ENCODE data around the gene GRID2. TPM values are rescaled to one million over a fixed set of nuclear protein-coding genes. Genes with fewer than 3 reads are reported as not detected.
A peak's percentile ranks its signal among the peaks of the same experiment; 100 is the strongest.

The GRID2 gene
- total and polyA plus RNA-seq, 10 of the 15 experiments (the other 5 are each of a cell fraction or from before 2014, with no cell fraction given), result not detected

GRCh38 chr4:93030670-93031069 is 726.9 kb downstream of the GRID2 start (continued):
- TF ChIP-seq FOS (IDR thresholded peaks at IDR 0.05; ENCODE audit: borderline replicate concordance, extremely low read depth, insufficient read length) (no peak), JUNB (IDR thresholded peaks at IDR 0.05) (peak; percentile 73), CTCF (IDR thresholded peaks at IDR 0.05 in 2 of 3, conservative IDR thresholded peaks at IDR 0.05 in 1 of 3; ENCODE audit: control insufficient read depth in 2 of 3, extremely low read depth in 1 of 3, insufficient read depth in 1 of 3, low read depth in 3 of 3, low read length in 3 of 3) (no peak)
- TF ChIP-seq, protein P1, sequence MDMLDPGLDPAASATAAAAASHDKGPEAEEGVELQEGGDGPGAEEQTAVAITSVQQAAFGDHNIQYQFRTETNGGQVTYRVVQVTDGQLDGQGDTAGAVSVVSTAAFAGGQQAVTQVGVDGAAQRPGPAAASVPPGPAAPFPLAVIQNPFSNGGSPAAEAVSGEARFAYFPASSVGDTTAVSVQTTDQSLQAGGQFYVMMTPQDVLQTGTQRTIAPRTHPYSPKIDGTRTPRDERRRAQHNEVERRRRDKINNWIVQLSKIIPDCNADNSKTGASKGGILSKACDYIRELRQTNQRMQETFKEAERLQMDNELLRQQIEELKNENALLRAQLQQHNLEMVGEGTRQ (IDR thresholded peaks at IDR 0.05; ENCODE audit: borderline replicate concordance, low read depth, low read length), result no peak

DNA sequence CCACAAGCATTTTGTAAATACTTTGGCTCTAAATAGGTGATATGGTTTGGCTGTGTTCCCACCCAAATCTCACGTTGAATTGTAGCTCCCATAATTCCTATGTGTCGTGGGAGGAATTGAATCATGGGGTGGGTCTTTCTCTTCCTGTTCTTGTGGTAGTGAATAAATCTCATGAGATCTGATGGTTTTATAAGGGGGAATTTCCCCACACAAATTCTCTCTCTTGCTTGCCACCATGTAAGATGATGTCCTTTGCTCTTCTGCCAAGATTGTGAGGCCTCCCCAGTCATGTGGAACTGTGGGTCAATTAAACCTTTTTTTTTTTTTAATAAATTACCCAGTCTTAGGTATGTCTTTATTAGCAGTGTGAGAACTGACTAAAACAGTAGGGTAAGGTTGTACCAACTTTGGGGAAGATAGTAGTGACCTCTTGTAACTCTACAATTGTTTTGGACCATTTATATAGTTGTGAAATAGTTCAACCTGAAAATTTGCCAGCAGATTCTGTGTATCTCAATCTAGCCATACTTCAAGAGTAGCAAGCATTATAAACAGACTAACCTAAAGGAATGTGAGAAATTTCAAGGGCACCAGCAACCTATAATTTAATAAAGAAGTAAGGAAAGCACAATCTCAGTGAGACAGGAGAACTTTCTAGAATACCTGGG is 727.8 kb downstream of the GRID2 start:
- H2AFZ ChIP-seq (ENCODE audit: control insufficient read depth, low read depth, low read length), result no peak overlapping the region
- no peaks in the 10 kb centered on the region for H3K27me3 ChIP-seq (replicated peaks in 1 of 2; ENCODE audit: control insufficient read depth in 2 of 2, insufficient read depth in 2 of 2, low read length in 1 of 2)
- H3K9ac ChIP-seq (ENCODE audit: control insufficient read depth, insufficient read depth, low read length), result no peak overlapping the region
- ChIA-PET POLR2A (no interaction called here), SMC1A (ENCODE audit: uncharacterized antibody, unreplicated experiment) (no interaction called here), RAD21 (ENCODE audit: unreplicated experiment) (no interaction called here), CTCF (no interaction called here)
- ATAC-seq, result peak; percentile 53
- no peak overlapping the region for H3K4me3 ChIP-seq
- TF ChIP-seq ZNF384 (IDR thresholded peaks at IDR 0.05; ENCODE audit: borderline replicate concordance, low read depth, low read length), result 0 out of 2 replicates have a peak, but pooled peaks have one; percentile 19
- no peak for TF ChIP-seq NFYB (IDR thresholded peaks at IDR 0.05; ENCODE audit: insufficient read depth, low read depth, low read length)
- TF ChIP-seq ZBED1 (IDR thresholded peaks at IDR 0.05; ENCODE audit: borderline replicate concordance), result no peak
- no peak for TF ChIP-seq TCF3 (IDR thresholded peaks at IDR 0.05; ENCODE audit: borderline replicate concordance, insufficient read depth, low read depth, low read length)
- no peak for TF ChIP-seq CTCF (IDR thresholded peaks at IDR 0.05 in 2 of 3, conservative IDR thresholded peaks at IDR 0.05 in 1 of 3; ENCODE audit: control insufficient read depth in 2 of 3, extremely low read depth in 1 of 3, insufficient read depth in 1 of 3, low read depth in 3 of 3, low read length in 3 of 3)
- H3K27ac ChIP-seq (ENCODE audit: control insufficient read depth, insufficient read depth), result no peak overlapping the region
- H3K4me2 ChIP-seq (ENCODE audit: control insufficient read depth, insufficient read depth), result no peak overlapping the region
- in situ Hi-C loops (cut with MboI) (no loop called here), intact Hi-C loops (cut with micrococcal nuclease; ENCODE audit: unreplicated experiment) (no loop called here)
- no peaks in the 10 kb centered on the region for H3K36me3 ChIP-seq (ENCODE audit: control insufficient read depth in 2 of 2, insufficient read depth in 2 of 2, low read length in 1 of 2)
- no peaks in the 10 kb centered on the region; the same call in 2 of the 3 replicates for H3K9me3 ChIP-seq (replicated peaks; ENCODE audit: control insufficient read depth, insufficient read depth, low read length)
- no peak for DNase-seq (ENCODE audit: low read depth, low spot score)
- WGBS (ENCODE audit: insufficient coverage, insufficient replicate concordance, low lambda C conversion rate, missing lambda C conversion rate), result 21% methylated on average over 2 of the region's 2 CpGs
- no peaks in the 10 kb centered on the region for H3K79me2 ChIP-seq (ENCODE audit: control insufficient read depth, insufficient read depth, low read length)
- no TSS peak for BruUV-seq (replicated peaks)
- H3K4me1 ChIP-seq (ENCODE audit: control insufficient read depth, insufficient read depth, low read length), result no peaks in the 10 kb centered on the region; the same call in 1 of the 2 replicates
- no peaks in the 10 kb centered on the region for H4K20me1 ChIP-seq (ENCODE audit: control insufficient read depth, insufficient read depth)
- no peak for FAIRE-seq

All from GM12878 (cell line).